Heart left ventricle (tissue), 16 donors: ENCODE data around the gene CZIB. TPM values are rescaled to one million over a fixed set of nuclear protein-coding genes. Genes with fewer than 3 reads are reported as not detected.

Experiments used
- ATAC-seq, 4 donors: fragments of 200-7000 bp; cut with Tn5 transposase; one replicate each; pipeline ENCODE4 v1.9.1; 2020 to 2022; ENCODE audit warnings: moderate library complexity in 4 of 4, mild to moderate bottlenecking in 3 of 4, moderate number of reproducible peaks in 1 of 4
- DNase-seq, 5 donors: peaks; one replicate each; pipeline ENCODE4 v3.0.0-alpha.2; 2020
- H3K27ac ChIP-seq, 12 donors: fragments of 200-600 bp; sonication (generic) in 4 of 12; one replicate each; pipeline versions ENCODE4 v1.5.0 to v1.8.0; 2016 to 2022; ENCODE audit warnings: mild to moderate bottlenecking in 2 of 12
- H3K27me3 ChIP-seq, 9 donors: fragments of 200-600 bp; sonication (generic) in 2 of 9; one replicate each; pipeline versions ENCODE4 v1.5.1 to v1.8.0; 2016 to 2022; ENCODE audit warnings: mild to moderate bottlenecking in 3 of 9
- H3K36me3 ChIP-seq, 9 donors: fragments of 200-600 bp; sonication (generic) in 2 of 9; one replicate each; pipeline versions ENCODE4 v1.5.0 to v1.8.0; 2018 to 2022; ENCODE audit warnings: mild to moderate bottlenecking in 2 of 9
- H3K4me1 ChIP-seq, 12 donors: fragments of 200-600 bp; sonication (generic) in 4 of 12; one replicate each; pipeline versions ENCODE4 v1.5.0 to v1.8.0; 2016 to 2022; ENCODE audit warnings: mild to moderate bottlenecking in 3 of 12
- H3K4me3 ChIP-seq, 12 donors: fragments of 200-600 bp; sonication (generic) in 4 of 12; one replicate each; pipeline versions ENCODE4 v1.5.0 to v1.8.0; 2017 to 2022; ENCODE audit warnings: mild to moderate bottlenecking in 9 of 12, moderate library complexity in 4 of 12
- H3K9me3 ChIP-seq, 12 donors: fragments of 200-600 bp; sonication (generic) in 4 of 12; one replicate each; pipeline versions ENCODE4 v1.5.0 to v1.8.0; 2016 to 2022; ENCODE audit warnings: mild to moderate bottlenecking in 1 of 12
- CTCF ChIP-seq, 12 donors: fragments of 200-600 bp; sonication (generic) in 4 of 12; IDR thresholded peaks; one replicate each; pipeline versions ENCODE4 v1.5.0 to v1.8.0; 2018 to 2022; ENCODE audit warnings: antibody characterized with exemption in 12 of 12, mild to moderate bottlenecking in 5 of 12
- POLR2A ChIP-seq, 2 donors: fragments of 450-650 bp; IDR thresholded peaks; one replicate each; pipeline ENCODE4 v1.6.1; 2017; ENCODE audit warnings: antibody characterized with exemption in 2 of 2, mild to moderate bottlenecking in 2 of 2, moderate library complexity in 2 of 2
- WGBS, 4 donors: extraction: QIAGEN DNeasy Blood & Tissue Kit in 2 of 4; methylation state at CpG; one replicate each; pipeline versions ENCODE4 v1.1.5 to v1.1.7; 2013 to 2018; 5-methylcytosine and 5-hydroxymethylcytosine counted together
- intact Hi-C, 10 donors: fragments of 100-400 bp; cut with DNase I; formaldehyde crosslinking; loops; one replicate each; pipeline versions ENCODE4 v1.11.1 to v1.14.2; 2022
- polyA plus RNA-seq, 2 donors: library from polyadenylated mRNA; stranded (reverse); fragments of 200-250 nt; gene quantifications; one replicate each; pipeline ENCODE4 v1.2.3, GENCODE V29; 2013
- total RNA-seq, 9 donors: library from RNA; depleted of rRNA in 2 of 9; stranded (reverse); fragments of >200 nt in 2 of 9; fragmentation: NEBNext Ultra II Directional in 3 of 9; extraction: Animal tissue kit (Norgen Biotek cat#: 25700) in 3 of 9; gene quantifications; one replicate each; pipeline versions ENCODE4 v1.1.0 to v1.2.4, GENCODE V29; 2016 to 2023
- donor health status: ischemic (EF 13 %, LVEDD 7.1; RV severe dilation, severe dysfunction).
- donor health status: healthy with polysubstance abuse.
- donor health status: DM: no; HTN: yes; CAD: no.
- donor health status: DM: no; HTN: no; CAD: no.
- donor health status: ischemic (EF 25% LVEDD 6.9; RV normal size, moderate dysfunction).
- donor health status: ischemic (EF 25% LVEDD 5.7; RV mildly dilated, moderate dysfunction).
- donor health status: healthy.
- donor health status: DM: yes; HTN: yes; CAD: no.
- donor health status: ischemic (EF 35%, LVEDD 5.7; RV mildly dilated, moderate dysfunction).
- donor health status: nonischemic (EF 11% LVEDD 7.7; RV severe dilation, severe dysfunction).
- donor health status: DM: yes; HTN: yes; CAD: no.
- donor health status: PGD.
- donor health status: ischemic (EF 29% LVEDD 5.4; RV normal size, mild dysfunction).
- donor health status: nonischemic (EF 23%, LVEDD 6.1; RV moderate dilation, normal function).

Gene CZIB
- total and polyA plus RNA-seq, 11 donors: 39.4 to 85.0 (median 46.1) TPM

GRCh38 chr1:53174971-53175913 lies 45.2 kb downstream of the CZIB start:
- Histone ChIP-seq H3K9me3 (no peaks in the 10 kb centered on the region), H3K4me3 (no peak overlapping the region), H3K4me1 (peaks cover 0 to 33% (median 11%) of the 10 kb centered on the region in 12 donors), H3K36me3 (no peaks in the 10 kb centered on the region), H3K27ac (peak overlapping the region in 1 of 12 donors; percentile 32), H3K27me3 (no peaks in the 10 kb centered on the region)
- intact Hi-C loops: loop anchor here in 3 of 10 donors (5.0 to 10.0 kb wide), 4 partner anchors 80 to 250 kb away; partner anchors contain the start of genes ECHDC2 (in 2 of the 3), PODN (in 2 of the 3) and SCP2 (in 2 of the 3)
- no peak for DNase-seq
- TF ChIP-seq CTCF (IDR thresholded peaks at IDR 0.05) (no peak), POLR2A (IDR thresholded peaks at IDR 0.05) (no peak)
- no peak for ATAC-seq
- WGBS, 4 donors: 74 to 77% (median 75%) methylated on average over 10 of the region's 10 CpGs

- intact Hi-C loops: loop anchor here in 2 of 10 donors (10.0 kb wide), 3 partner anchors 78 to 248 kb away; partner anchors contain the start of genes ECHDC2 (in 2 of the 2), SCP2 (in 2 of the 2) and PODN (in 1 of the 2)
- no peak for TF ChIP-seq POLR2A (IDR thresholded peaks at IDR 0.05)
- peak in 7 of 12 donors; percentile 11 to 43 (median 35) for TF ChIP-seq CTCF (IDR thresholded peaks at IDR 0.05)
- Histone ChIP-seq H3K27me3 (no peaks in the 10 kb centered on the region), H3K4me1 (peaks cover 0 to 32% (median 11%) of the 10 kb centered on the region in 12 donors), H3K4me3 (no peak overlapping the region), H3K27ac (peak overlapping the region in 2 of 12 donors; percentile 13 to 30), H3K36me3 (no peaks in the 10 kb centered on the region), H3K9me3 (no peaks in the 10 kb centered on the region)
- DNase-seq (no peak), ATAC-seq (peak; percentile 28 to 47 (median 40))
- WGBS, 4 donors: 32 to 43% (median 37%) methylated on average over 6 of the region's 6 CpGs
Measured at GRCh38 chr1:53172426-53173128, 47.9 kb downstream of the CZIB start.

GRCh38 chr1:53166912-53167311 lies 53.5 kb downstream of the CZIB start:
- 73 to 78% (median 74%) methylated on average over 8 of the region's 8 CpGs for WGBS, 4 donors
- Histone ChIP-seq H3K27ac (no peak overlapping the region), H3K27me3 (peaks cover 0 to 4% (median 0%) of the 10 kb centered on the region in 9 donors), H3K36me3 (no peaks in the 10 kb centered on the region), H3K9me3 (no peaks in the 10 kb centered on the region), H3K4me1 (peaks cover 0 to 14% (median 0%) of the 10 kb centered on the region in 12 donors), H3K4me3 (no peak overlapping the region)
- no peak for DNase-seq
- intact Hi-C loops: no loop called here
- TF ChIP-seq CTCF (IDR thresholded peaks at IDR 0.05): no peak
- TF ChIP-seq POLR2A (IDR thresholded peaks at IDR 0.05): no peak
- peak in 2 of 4 donors; percentile 15 to 61 for ATAC-seq
